Psoas muscle (tissue), 8 donors: ENCODE data around the gene MYL1. TPM values are rescaled to one million over a fixed set of nuclear protein-coding genes. Genes with fewer than 3 reads are reported as not detected.

Source experiments
- ATAC-seq, 4 donors: fragments of 200-7000 bp; cut with Tn5 transposase; one replicate each; pipeline ENCODE4 v1.9.1; 2020; ENCODE audit warnings: moderate library complexity in 3 of 4, mild to moderate bottlenecking in 2 of 4
- DNase-seq, 2 donors: peaks; one replicate each; pipeline ENCODE4 v3.0.0-alpha.2; 2020
- H3K27ac ChIP-seq: fragments of 200-600 bp; one replicate; pipeline ENCODE4 v1.8.0; 2022
- H3K27me3 ChIP-seq, 3 donors: fragments of 200-600 bp in 1 of 3; one replicate each; pipeline versions ENCODE4 v1.6.1 to v1.8.0; 2013 to 2022; ENCODE audit warnings: low read length in 2 of 3, mild to moderate bottlenecking in 2 of 3, moderate library complexity in 1 of 3; ENCODE audit not compliant: insufficient read depth in 3 of 3
- H3K36me3 ChIP-seq, 2 donors: fragments of 200-600 bp in 1 of 2; one replicate each; pipeline versions ENCODE4 v1.6.1 to v1.8.0; 2013 to 2022; ENCODE audit warnings: low read depth in 1 of 2, mild to moderate bottlenecking in 1 of 2, moderate library complexity in 1 of 2; ENCODE audit not compliant: insufficient read depth in 1 of 2
- H3K4me1 ChIP-seq: fragments of 200-600 bp; one replicate; pipeline ENCODE4 v1.8.0; 2022
- H3K4me3 ChIP-seq: fragments of 200-600 bp; one replicate; pipeline ENCODE4 v1.8.0; 2022; ENCODE audit warnings: mild to moderate bottlenecking
- H3K9me3 ChIP-seq: fragments of 200-600 bp; one replicate; pipeline ENCODE4 v1.8.0; 2022
- WGBS, 3 donors: extraction: QIAGEN DNeasy Blood & Tissue Kit; methylation state at CpG; one replicate each; pipeline versions ENCODE4 v1.1.6 to v1.1.7; 2013; 5-methylcytosine and 5-hydroxymethylcytosine counted together
- intact Hi-C, 2 donors: fragments of 100-400 bp; cut with DNase I; formaldehyde crosslinking; loops; one replicate each; pipeline versions ENCODE4 v1.11.0 to v1.14.2; 2022
- polyA plus RNA-seq, 3 donors: library from polyadenylated mRNA; stranded (reverse); fragments of 200-250 nt; gene quantifications; one replicate each; pipeline ENCODE4 v1.2.3, GENCODE V29; 2013
- total RNA-seq, 4 donors: library from RNA; stranded (reverse); fragmentation: NEBNext Ultra II Directional in 2 of 4; extraction: Animal tissue kit (Norgen Biotek cat#: 25700) in 2 of 4; gene quantifications; one replicate each; pipeline versions ENCODE4 v1.2.1 to v1.2.4, GENCODE V29; 2021 to 2023
- TF ChIP-seq, protein P1 (sequence below): fragments of 200-600 bp; IDR thresholded peaks from one replicate; pipeline ENCODE4 v1.8.0; 2022; ENCODE audit warnings: antibody characterized with exemption
- donor health status: healthy with polysubstance abuse.
- donor health status: DM: no; HTN: no; CAD: no; lungs with moderate emphysema.
- donor health status: Bipolar disorder and iron deficiency.
- donor health status: healthy.
- donor health status: DM: yes; HTN: yes; CAD: no.
- donor health status: DM: no; HTN: no; CAD: no.
- donor health status: DM: no; HTN: no; CAD: no.
- donor health status: DM: yes; HTN: yes; CAD: no.

MYL1 gene
- total and polyA plus RNA-seq, 7 donors, result 2,439 to 9,971 (median 4,164) TPM

DNA sequence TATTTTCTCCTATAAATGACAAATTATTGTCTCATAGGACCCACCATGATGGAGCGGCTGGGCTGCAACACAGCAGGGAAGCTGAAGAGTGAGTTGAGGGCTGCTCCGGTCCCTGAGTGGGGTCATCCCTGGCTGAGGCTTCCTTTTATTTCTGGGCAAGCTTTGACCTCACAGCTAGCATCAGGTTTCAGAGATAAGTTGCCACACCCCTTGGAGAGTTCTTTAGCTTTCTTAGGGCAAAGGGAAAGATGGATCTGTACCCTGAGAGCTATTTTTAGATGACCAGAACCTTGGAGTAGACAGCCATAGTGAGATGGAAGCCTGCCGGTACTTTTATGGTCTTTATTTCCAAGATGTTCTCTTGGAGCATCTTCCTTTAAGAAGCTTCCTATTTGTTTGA lies 11.5 kb downstream of the MYL1 start:
- intact Hi-C loops, result no loop called here
- WGBS, 3 donors, result 30 to 53% (median 51%) methylated on average over 3 of the region's 3 CpGs
- ATAC-seq (peak; percentile 22 to 75 (median 69)), DNase-seq (no peak)
- Histone ChIP-seq H3K4me3 (peak overlapping the region; percentile 62), H3K27me3 (no peaks in the 10 kb centered on the region), H3K27ac (peak overlapping the region; percentile 86), H3K4me1 (peaks cover 27% of the 10 kb centered on the region), H3K9me3 (no peaks in the 10 kb centered on the region), H3K36me3 (no peaks in the 10 kb centered on the region)
- TF ChIP-seq, protein P1, sequence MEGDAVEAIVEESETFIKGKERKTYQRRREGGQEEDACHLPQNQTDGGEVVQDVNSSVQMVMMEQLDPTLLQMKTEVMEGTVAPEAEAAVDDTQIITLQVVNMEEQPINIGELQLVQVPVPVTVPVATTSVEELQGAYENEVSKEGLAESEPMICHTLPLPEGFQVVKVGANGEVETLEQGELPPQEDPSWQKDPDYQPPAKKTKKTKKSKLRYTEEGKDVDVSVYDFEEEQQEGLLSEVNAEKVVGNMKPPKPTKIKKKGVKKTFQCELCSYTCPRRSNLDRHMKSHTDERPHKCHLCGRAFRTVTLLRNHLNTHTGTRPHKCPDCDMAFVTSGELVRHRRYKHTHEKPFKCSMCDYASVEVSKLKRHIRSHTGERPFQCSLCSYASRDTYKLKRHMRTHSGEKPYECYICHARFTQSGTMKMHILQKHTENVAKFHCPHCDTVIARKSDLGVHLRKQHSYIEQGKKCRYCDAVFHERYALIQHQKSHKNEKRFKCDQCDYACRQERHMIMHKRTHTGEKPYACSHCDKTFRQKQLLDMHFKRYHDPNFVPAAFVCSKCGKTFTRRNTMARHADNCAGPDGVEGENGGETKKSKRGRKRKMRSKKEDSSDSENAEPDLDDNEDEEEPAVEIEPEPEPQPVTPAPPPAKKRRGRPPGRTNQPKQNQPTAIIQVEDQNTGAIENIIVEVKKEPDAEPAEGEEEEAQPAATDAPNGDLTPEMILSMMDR, result no peak

DNA sequence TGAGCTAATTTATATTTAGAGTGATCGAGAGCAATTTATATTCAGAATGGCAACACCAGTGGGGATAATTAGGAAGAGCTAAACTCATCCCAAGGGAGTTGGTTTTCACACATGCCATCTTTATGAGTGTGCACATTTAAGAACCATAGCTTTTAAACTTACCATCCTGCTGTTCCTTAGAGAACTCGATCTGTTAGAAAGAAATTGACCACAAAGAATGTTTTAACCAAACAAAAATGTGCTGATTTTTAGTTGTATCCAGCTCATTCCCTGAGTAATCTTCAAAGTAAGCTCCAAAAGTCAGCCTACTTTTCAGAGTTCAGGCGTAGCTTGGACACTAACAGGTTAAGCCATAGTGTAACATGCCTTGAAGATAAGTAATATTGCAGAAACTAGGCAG lies 12.6 kb downstream of the MYL1 start:
- H3K27ac ChIP-seq, result peak overlapping the region; percentile 86
- peaks cover 0 to 8% of the 10 kb centered on the region in 2 donors for H3K36me3 ChIP-seq
- TF ChIP-seq, protein P1, result no peak
- H3K27me3 ChIP-seq, result no peaks in the 10 kb centered on the region
- ATAC-seq (peak in 2 of 4 donors; percentile 21 to 44), DNase-seq (no peak)
- H3K4me3 ChIP-seq, result peak overlapping the region; percentile 62
- intact Hi-C loops, result no loop called here
- H3K4me1 ChIP-seq, result peaks cover 27% of the 10 kb centered on the region
- WGBS, 3 donors, result 19 to 43% (median 33%) methylated on average over 3 of the region's 3 CpGs
- H3K9me3 ChIP-seq, result no peaks in the 10 kb centered on the region

DNA sequence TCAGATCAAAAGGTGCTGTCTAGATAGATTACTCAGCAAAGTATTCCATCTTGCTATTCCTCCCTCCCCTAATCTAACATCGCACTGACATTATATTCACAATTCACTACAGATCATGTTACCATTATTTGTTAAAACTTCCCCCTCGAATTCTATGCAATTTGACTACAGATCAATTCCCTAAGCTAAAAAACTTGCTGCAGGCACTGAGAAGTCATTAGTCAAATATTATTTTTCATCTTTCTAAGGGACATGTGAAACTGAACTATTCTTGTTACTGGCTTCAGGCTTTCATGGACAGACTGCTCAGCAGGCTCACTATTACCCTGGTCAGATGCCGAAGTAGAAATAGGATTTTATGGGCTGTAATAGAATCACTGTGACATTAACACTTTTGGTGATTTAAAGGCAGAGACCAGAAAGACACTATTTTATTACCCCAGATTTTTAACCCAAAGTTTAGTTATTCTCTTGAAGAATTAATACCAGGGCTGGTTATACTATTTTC lies 15.1 kb downstream of the MYL1 start:
- peaks cover 38% of the 10 kb centered on the region for H3K4me1 ChIP-seq
- peak in 3 of 4 donors; percentile 54 to 69 (median 58) for ATAC-seq
- peak overlapping the region; percentile 62 for H3K4me3 ChIP-seq
- peak overlapping the region; percentile 86 for H3K27ac ChIP-seq
- TF ChIP-seq, protein P1, result no peak
- 13 to 16% (median 14%) methylated on average over 3 of the region's 3 CpGs for WGBS, 3 donors
- peaks cover 0 to 32% of the 10 kb centered on the region in 2 donors for H3K36me3 ChIP-seq
- DNase-seq, result no peak
- no peaks in the 10 kb centered on the region for H3K9me3 ChIP-seq
- intact Hi-C loops, result no loop called here
- no peaks in the 10 kb centered on the region for H3K27me3 ChIP-seq

DNA sequence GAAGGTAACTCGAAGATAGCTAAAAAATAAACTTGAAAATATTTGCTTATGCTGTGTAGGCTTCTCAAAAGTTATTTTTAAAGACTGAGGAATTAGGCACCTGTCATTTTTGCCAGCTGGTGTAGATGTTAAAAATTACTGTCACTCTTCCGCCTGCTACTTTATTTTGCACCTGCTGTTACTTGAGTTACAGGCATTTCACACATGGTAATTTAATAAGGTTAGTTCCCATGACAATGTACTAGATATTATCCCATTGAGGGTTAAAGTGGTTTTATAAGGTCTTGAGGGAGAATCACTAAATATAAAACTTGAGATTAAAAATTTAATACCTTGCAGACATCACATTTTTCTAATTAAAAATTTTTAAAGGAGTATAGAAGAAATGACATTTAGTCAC lies 26.6 kb downstream of the MYL1 start:
- Histone ChIP-seq H3K27ac (peak overlapping the region; percentile 77), H3K9me3 (peaks cover 9% of the 10 kb centered on the region), H3K36me3 (peaks cover 0 to 26% of the 10 kb centered on the region in 2 donors), H3K4me3 (no peak overlapping the region), H3K27me3 (no peaks in the 10 kb centered on the region), H3K4me1 (peaks cover 22% of the 10 kb centered on the region)
- TF ChIP-seq, protein P1, result no peak
- peak; percentile 86 to 89 (median 88) for ATAC-seq
- intact Hi-C loops, result no loop called here
- 15 to 24% (median 17%) methylated on average over 2 of the region's 2 CpGs for WGBS, 3 donors
- DNase-seq, result no peak

- TF ChIP-seq, protein P1, result no peak
- DNase-seq, result no peak
- Histone ChIP-seq H3K36me3 (peaks cover 0 to 18% of the 10 kb centered on the region in 2 donors), H3K4me3 (no peak overlapping the region), H3K27me3 (no peaks in the 10 kb centered on the region), H3K4me1 (peaks cover 22% of the 10 kb centered on the region), H3K9me3 (peaks cover 18% of the 10 kb centered on the region), H3K27ac (peak overlapping the region; percentile 77)
- peak; percentile 4 to 40 (median 30) for ATAC-seq
- intact Hi-C loops, result no loop called here
Observed at GRCh38 chr2:210287301-210287700, 27.7 kb downstream of the MYL1 start.
